Endothelial cell of umbilical vein (primary cell): Measurements from ENCODE around the gene CLCN3.

ENCODE experiments used
- CTCF ChIP-seq, 2 donors: IDR thresholded peaks; 1 replicate in 1 of 2; 2 replicates in 1 of 2; pipeline ENCODE4 v1.5.1; 2011; ENCODE audit warnings: low read length in 2 of 2, mild to moderate bottlenecking in 2 of 2, moderate library complexity in 2 of 2, control low read depth in 1 of 2, inconsistent platforms in 1 of 2, low read depth in 1 of 2; ENCODE audit not compliant: insufficient read depth in 1 of 2; ENCODE audit errors: extremely low read depth in 1 of 2
- POLR2A ChIP-seq: IDR thresholded peaks from 2 replicates; pipeline ENCODE4 v1.6.1; 2012; ENCODE audit warnings: low read depth, mild to moderate bottlenecking, control low read depth, low read length

GRCh38 chr4:169644802-169645201 lies 24.4 kb downstream of the CLCN3 start:
- TF ChIP-seq CTCF (IDR thresholded peaks at IDR 0.05; ENCODE audit: extremely low read depth in 1 of 2, insufficient read depth in 1 of 2, low read depth in 1 of 2, low read length in 2 of 2) (no peak), POLR2A (no peak)
